Activated T-cell treated with anti-CD3 and anti-CD28 coated beads, Interleukin-2, amount 50 U/mL, for 4 hours (primary cell): ENCODE measurements around the gene SASH3. TPM values are rescaled to one million over a fixed set of nuclear protein-coding genes. Genes with fewer than 3 reads are reported as not detected.

Experiments used
- ATAC-seq, 2 donors: fragments of 200-7000 bp; cut with Tn5 transposase; one replicate each; pipeline ENCODE4 v1.10.0; 2021
- DNase-seq: peaks from one replicate; pipeline ENCODE4 v3.0.0-alpha.2; 2020
- H3K27me3 Mint-ChIP-seq: one replicate; pipeline ENCODE4 v1.8.0; 2021; ENCODE audit warnings: low read depth, mixed read lengths
- H3K36me3 Mint-ChIP-seq: one replicate; pipeline ENCODE4 v1.8.0; 2022; ENCODE audit warnings: mixed read lengths; ENCODE audit not compliant: insufficient read depth
- H3K4me1 Mint-ChIP-seq: one replicate; pipeline ENCODE4 v1.8.0; 2021; ENCODE audit warnings: low read depth, mixed read lengths
- H3K4me3 Mint-ChIP-seq: one replicate; pipeline ENCODE4 v1.8.0; 2021; ENCODE audit warnings: mild to moderate bottlenecking, moderate library complexity, mixed read lengths
- H3K9me3 Mint-ChIP-seq: one replicate; pipeline ENCODE4 v1.8.0; 2021; ENCODE audit warnings: mixed read lengths
- total RNA-seq, 3 donors: library from RNA; stranded (reverse); gene quantifications; one replicate each; pipeline ENCODE4 v1.2.1, GENCODE V29; 2021

Gene SASH3
- total RNA-seq, 3 donors from 2014 or later = 92.5 to 114 (median 108) TPM

GRCh38 chrX:129798888-129799287, 19.1 kb downstream of the SASH3 start:
- H3K4me3 Mint-ChIP-seq = no peak overlapping the region
- no peak for DNase-seq
- no peaks in the 10 kb centered on the region for H3K9me3 Mint-ChIP-seq
- H3K27me3 Mint-ChIP-seq = no peaks in the 10 kb centered on the region
- H3K36me3 Mint-ChIP-seq = peaks cover 8% of the 10 kb centered on the region
- H3K4me1 Mint-ChIP-seq = peaks cover 19% of the 10 kb centered on the region
- ATAC-seq = peak; percentile 95 to 96

GRCh38 chrX:129800186-129800585, 20.4 kb downstream of the SASH3 start:
- ATAC-seq (no peak), DNase-seq (no peak)
- H3K36me3 Mint-ChIP-seq = peaks cover 4% of the 10 kb centered on the region
- H3K4me3 Mint-ChIP-seq = no peak overlapping the region
- H3K9me3 Mint-ChIP-seq = no peaks in the 10 kb centered on the region
- peaks cover 17% of the 10 kb centered on the region for H3K4me1 Mint-ChIP-seq
- no peaks in the 10 kb centered on the region for H3K27me3 Mint-ChIP-seq

GRCh38 chrX:129802863-129803262, 23.1 kb downstream of the SASH3 start:
- ATAC-seq (no peak), DNase-seq (no peak)
- Mint-ChIP-seq H3K4me1 (peaks cover 19% of the 10 kb centered on the region), H3K27me3 (no peaks in the 10 kb centered on the region), H3K4me3 (no peak overlapping the region), H3K36me3 (peaks cover 6% of the 10 kb centered on the region), H3K9me3 (no peaks in the 10 kb centered on the region)

GRCh38 chrX:129804806-129805205, 25.1 kb downstream of the SASH3 start:
- Mint-ChIP-seq H3K9me3 (no peaks in the 10 kb centered on the region), H3K4me1 (peaks cover 18% of the 10 kb centered on the region), H3K27me3 (no peaks in the 10 kb centered on the region), H3K4me3 (no peak overlapping the region), H3K36me3 (peaks cover 12% of the 10 kb centered on the region)
- ATAC-seq (no peak), DNase-seq (no peak)

GRCh38 chrX:129808158-129808828, 28.5 kb downstream of the SASH3 start:
- no peak for DNase-seq
- Mint-ChIP-seq H3K27me3 (no peaks in the 10 kb centered on the region), H3K4me3 (no peak overlapping the region), H3K9me3 (no peaks in the 10 kb centered on the region), H3K4me1 (peaks cover 18% of the 10 kb centered on the region), H3K36me3 (peaks cover 17% of the 10 kb centered on the region)
- ATAC-seq = no peak

GRCh38 chrX:129808829-129809796, 29.4 kb downstream of the SASH3 start:
- no peak for DNase-seq
- Mint-ChIP-seq H3K9me3 (no peaks in the 10 kb centered on the region), H3K36me3 (peaks cover 17% of the 10 kb centered on the region), H3K27me3 (no peaks in the 10 kb centered on the region), H3K4me1 (peaks cover 16% of the 10 kb centered on the region), H3K4me3 (no peak overlapping the region)
- peak; percentile 77 to 79 for ATAC-seq

GRCh38 chrX:129813662-129814368, 34.1 kb downstream of the SASH3 start:
- no peaks in the 10 kb centered on the region for H3K27me3 Mint-ChIP-seq
- no peak for DNase-seq
- H3K4me1 Mint-ChIP-seq = peaks cover 7% of the 10 kb centered on the region
- no peak overlapping the region for H3K4me3 Mint-ChIP-seq
- no peak for ATAC-seq
- H3K9me3 Mint-ChIP-seq = no peaks in the 10 kb centered on the region
- H3K36me3 Mint-ChIP-seq = peaks cover 14% of the 10 kb centered on the region

- ATAC-seq (no peak), DNase-seq (no peak)
- Mint-ChIP-seq H3K9me3 (no peaks in the 10 kb centered on the region), H3K36me3 (peaks cover 5% of the 10 kb centered on the region), H3K27me3 (no peaks in the 10 kb centered on the region), H3K4me3 (no peak overlapping the region), H3K4me1 (no peaks in the 10 kb centered on the region)
Measured at GRCh38 chrX:129818123-129818522, 38.4 kb downstream of the SASH3 start.

- Mint-ChIP-seq H3K9me3 (no peaks in the 10 kb centered on the region), H3K27me3 (no peaks in the 10 kb centered on the region), H3K36me3 (peaks cover 2% of the 10 kb centered on the region), H3K4me1 (peaks cover 9% of the 10 kb centered on the region), H3K4me3 (no peak overlapping the region)
- ATAC-seq = peak; percentile 60 to 74
- peak; percentile 51 for DNase-seq
Measured at GRCh38 chrX:129823115-129823514, 43.4 kb downstream of the SASH3 start.

GRCh38 chrX:129823522-129823921, 43.8 kb downstream of the SASH3 start:
- Mint-ChIP-seq H3K36me3 (peaks cover 2% of the 10 kb centered on the region), H3K9me3 (no peaks in the 10 kb centered on the region), H3K27me3 (no peaks in the 10 kb centered on the region), H3K4me1 (peaks cover 9% of the 10 kb centered on the region), H3K4me3 (no peak overlapping the region)
- no peak for DNase-seq
- ATAC-seq = no peak

- Mint-ChIP-seq H3K36me3 (peaks cover 8% of the 10 kb centered on the region), H3K27me3 (no peaks in the 10 kb centered on the region), H3K4me3 (no peak overlapping the region), H3K4me1 (peaks cover 9% of the 10 kb centered on the region), H3K9me3 (no peaks in the 10 kb centered on the region)
- DNase-seq (no peak), ATAC-seq (no peak)
Measured at GRCh38 chrX:129824620-129825019, 44.9 kb downstream of the SASH3 start.

GRCh38 chrX:129825746-129826505, 46.2 kb downstream of the SASH3 start:
- Mint-ChIP-seq H3K36me3 (peaks cover 10% of the 10 kb centered on the region), H3K4me1 (peaks cover 9% of the 10 kb centered on the region), H3K4me3 (no peak overlapping the region), H3K9me3 (no peaks in the 10 kb centered on the region), H3K27me3 (no peaks in the 10 kb centered on the region)
- no peak for DNase-seq
- no peak for ATAC-seq

GRCh38 chrX:129830494-129830893, 50.7 kb downstream of the SASH3 start:
- DNase-seq = no peak
- Mint-ChIP-seq H3K4me1 (peaks cover 5% of the 10 kb centered on the region), H3K9me3 (no peaks in the 10 kb centered on the region), H3K36me3 (peaks cover 11% of the 10 kb centered on the region), H3K4me3 (no peak overlapping the region), H3K27me3 (no peaks in the 10 kb centered on the region)
- ATAC-seq = no peak
